GM19035 (cell line): Measurements from ENCODE around the gene C10orf143.

Experiments
- ATAC-seq: cut with Tn5 transposase; IDR thresholded peaks from one replicate; pipeline ENCODE4 v1.9.1; 2021; ENCODE audit not compliant: unreplicated experiment

The C10orf143 gene

GRCh38 chr10:130017631-130018022 lies 93.0 kb downstream of the C10orf143 start:
- ATAC-seq = no peak

GRCh38 chr10:130016993-130017630 lies 93.5 kb downstream of the C10orf143 start:
- ATAC-seq = no peak

- ATAC-seq = no peak
These were observed 94.5 kb downstream of the C10orf143 start for GRCh38 chr10:130016095-130016494.

DNA sequence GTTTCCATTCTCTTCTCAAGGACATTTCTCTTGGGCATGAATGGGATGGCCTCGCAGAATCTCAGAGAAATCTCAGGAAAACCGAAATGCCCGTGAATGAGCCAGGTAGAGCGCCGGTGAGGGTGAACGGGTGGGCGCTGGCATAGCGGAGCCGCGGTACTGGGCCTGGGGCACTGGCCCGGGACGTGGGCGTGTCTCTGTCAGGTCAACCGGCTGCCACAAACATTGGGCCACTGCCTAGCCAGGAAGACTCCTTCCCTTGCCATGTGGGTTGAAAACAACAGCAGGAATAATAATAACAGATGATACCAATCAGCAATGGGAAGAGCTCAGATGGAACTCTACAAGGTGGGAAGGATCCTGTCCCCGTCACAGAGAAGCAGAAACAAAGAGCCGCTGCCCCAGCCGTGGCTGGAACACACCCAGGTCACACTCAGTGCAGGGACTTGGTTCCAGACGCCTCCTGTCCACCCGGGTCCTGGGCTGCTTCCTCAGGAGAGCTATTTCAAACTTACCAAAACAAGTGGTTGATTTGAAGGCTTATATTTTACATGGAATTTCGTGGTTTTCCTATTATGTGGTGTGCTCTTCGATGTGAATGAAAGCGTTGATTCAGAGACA lies 95.4 kb downstream of the C10orf143 start:
- ATAC-seq = no peak

- no peak for ATAC-seq
These were observed 96.2 kb downstream of the C10orf143 start for GRCh38 chr10:130014263-130015074.
